M059J (cell line): ENCODE results near the gene INTS1. TPM values are rescaled to one million over a fixed set of nuclear protein-coding genes. Genes with fewer than 3 reads are reported as not detected.

Experiments used
- DNase-seq: peaks from one replicate; pipeline ENCODE4 v3.0.0-alpha.2; 2012; ENCODE audit warnings: low read depth
- total RNA-seq: library from RNA; depleted of rRNA; stranded (reverse); fragments of >200 nt; shearing (Covaris generic); gene quantifications from 2 replicates; pipeline ENCODE4 v1.2.3, GENCODE V29; 2014; rRNA removed

INTS1 gene
- total RNA-seq, result 27.4 and 55.0 TPM in 2 replicates

GRCh38 chr7:1503816-1504775, at the start of gene INTS1:
TSS of gene INTS1 (minus strand) at chr7:1504389. CDS start at chr7:1503960, 429 bp downstream.
- DNase-seq, result peak; percentile 89

GRCh38 chr7:1553512-1554210, 49.5 kb upstream of the INTS1 start:
- no peak for DNase-seq

- no peak for DNase-seq
These were observed 48.0 kb upstream of the INTS1 start for GRCh38 chr7:1552200-1552599.

- DNase-seq, result no peak
These were observed 46.6 kb upstream of the INTS1 start for GRCh38 chr7:1550846-1551155.

GRCh38 chr7:1550005-1550845, 46.0 kb upstream of the INTS1 start:
- DNase-seq, result no peak

- DNase-seq, result no peak
These were observed 45.3 kb upstream of the INTS1 start for GRCh38 chr7:1549357-1550004.

GRCh38 chr7:1548944-1549343, 44.8 kb upstream of the INTS1 start:
- DNase-seq, result no peak

- no peak for DNase-seq
These were observed 44.2 kb upstream of the INTS1 start for GRCh38 chr7:1548438-1548831.

GRCh38 chr7:1547777-1548437, 43.7 kb upstream of the INTS1 start:
- no peak for DNase-seq

GRCh38 chr7:1546909-1547776, 43.0 kb upstream of the INTS1 start:
- no peak for DNase-seq

- DNase-seq, result no peak
These were observed 42.2 kb upstream of the INTS1 start for GRCh38 chr7:1546274-1546908.

- no peak for DNase-seq
These were observed 41.4 kb upstream of the INTS1 start for GRCh38 chr7:1545417-1546246.

GRCh38 chr7:1544896-1545416, 40.8 kb upstream of the INTS1 start:
- DNase-seq, result no peak

- DNase-seq, result no peak
These were observed 40.1 kb upstream of the INTS1 start for GRCh38 chr7:1544178-1544895.

- no peak for DNase-seq
These were observed 39.6 kb upstream of the INTS1 start for GRCh38 chr7:1543826-1544177.

GRCh38 chr7:1542841-1543747, 38.9 kb upstream of the INTS1 start:
- no peak for DNase-seq

GRCh38 chr7:1542329-1542728, 38.1 kb upstream of the INTS1 start:
- no peak for DNase-seq
